ENCODE measurements around the gene TNFRSF9. TPM values are rescaled to one million over a fixed set of nuclear protein-coding genes. Genes with fewer than 3 reads are reported as not detected.
"Not testable (repeated sequence)": the region's sequence is repeated elsewhere in the genome, so short reads cannot be mapped to it uniquely, and the experiment has no call there.

TNFRSF9 gene
- total and polyA plus RNA-seq, 8 donors, result 0.11 to 4.3 (median 0.22) TPM

GRCh38 chr1:7967651-7968050 lies 27.0 kb upstream of the TNFRSF9 start:
- H3K36me3 ChIP-seq, result peaks cover 0 to 95% of the 10 kb centered on the region in 2 donors

DNA sequence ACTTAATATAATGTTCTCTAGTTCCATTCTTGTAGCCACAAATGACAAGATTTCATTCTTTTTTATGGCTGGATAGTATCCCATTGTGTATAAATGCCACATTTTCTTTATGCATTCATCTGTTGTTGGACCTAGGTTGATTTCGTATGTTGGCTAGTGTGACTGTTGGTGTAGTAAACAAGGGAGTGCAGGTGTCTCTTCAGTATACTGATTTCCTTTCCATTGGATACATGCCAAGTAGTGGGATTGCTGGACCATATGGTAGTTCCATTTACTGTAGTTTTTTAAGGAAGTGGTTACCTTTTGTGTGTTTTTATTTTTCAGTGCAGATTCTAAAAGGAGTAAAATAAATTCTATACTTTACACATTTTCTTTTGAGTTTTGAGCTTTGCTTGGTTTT lies 26.6 kb upstream of the TNFRSF9 start:
- Histone ChIP-seq H3K27me3 (no peaks in the 10 kb centered on the region), H3K4me3 (no peak overlapping the region), H3K4me1 (peaks cover 4 to 38% of the 10 kb centered on the region in 2 donors), H3K36me3 (peaks cover 0 to 91% of the 10 kb centered on the region in 2 donors), H3K27ac (no peak overlapping the region), H3K9me3 (no peaks in the 10 kb centered on the region)
- TF ChIP-seq, protein P1, sequence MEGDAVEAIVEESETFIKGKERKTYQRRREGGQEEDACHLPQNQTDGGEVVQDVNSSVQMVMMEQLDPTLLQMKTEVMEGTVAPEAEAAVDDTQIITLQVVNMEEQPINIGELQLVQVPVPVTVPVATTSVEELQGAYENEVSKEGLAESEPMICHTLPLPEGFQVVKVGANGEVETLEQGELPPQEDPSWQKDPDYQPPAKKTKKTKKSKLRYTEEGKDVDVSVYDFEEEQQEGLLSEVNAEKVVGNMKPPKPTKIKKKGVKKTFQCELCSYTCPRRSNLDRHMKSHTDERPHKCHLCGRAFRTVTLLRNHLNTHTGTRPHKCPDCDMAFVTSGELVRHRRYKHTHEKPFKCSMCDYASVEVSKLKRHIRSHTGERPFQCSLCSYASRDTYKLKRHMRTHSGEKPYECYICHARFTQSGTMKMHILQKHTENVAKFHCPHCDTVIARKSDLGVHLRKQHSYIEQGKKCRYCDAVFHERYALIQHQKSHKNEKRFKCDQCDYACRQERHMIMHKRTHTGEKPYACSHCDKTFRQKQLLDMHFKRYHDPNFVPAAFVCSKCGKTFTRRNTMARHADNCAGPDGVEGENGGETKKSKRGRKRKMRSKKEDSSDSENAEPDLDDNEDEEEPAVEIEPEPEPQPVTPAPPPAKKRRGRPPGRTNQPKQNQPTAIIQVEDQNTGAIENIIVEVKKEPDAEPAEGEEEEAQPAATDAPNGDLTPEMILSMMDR (IDR thresholded peaks at IDR 0.05), result no peak
- ATAC-seq, result no peak
- intact Hi-C loops (cut with DNase I), result no loop called here
- DNase-seq, result no peak

More at GRCh38 chr1:7967651-7968050, 27.0 kb upstream of the TNFRSF9 start:
- Histone ChIP-seq H3K9me3 (no peaks in the 10 kb centered on the region), H3K27ac (no peak overlapping the region), H3K27me3 (no peaks in the 10 kb centered on the region), H3K4me1 (peaks cover 0 to 33% of the 10 kb centered on the region in 2 donors), H3K4me3 (no peak overlapping the region)
- intact Hi-C loops (cut with DNase I), result no loop called here
- TF ChIP-seq, protein P1 (IDR thresholded peaks at IDR 0.05), result no peak
- ATAC-seq, result no peak
- no peak for DNase-seq

GRCh38 chr1:7964476-7964875 lies 23.8 kb upstream of the TNFRSF9 start:
- DNase-seq (no peak), ATAC-seq (no peak)
- intact Hi-C loops (cut with DNase I), result no loop called here
- peaks cover 10 to 53% of the 10 kb centered on the region in 2 donors for H3K4me1 ChIP-seq
- TF ChIP-seq, protein P1 (IDR thresholded peaks at IDR 0.05), result no peak
- no peaks in the 10 kb centered on the region for H3K27me3 ChIP-seq
- no peaks in the 10 kb centered on the region for H3K9me3 ChIP-seq
- no peak overlapping the region for H3K4me3 ChIP-seq
- H3K36me3 ChIP-seq, result peaks cover 0 to 64% of the 10 kb centered on the region in 2 donors
- H3K27ac ChIP-seq, result no peak overlapping the region

GRCh38 chr1:7963841-7964240 lies 23.2 kb upstream of the TNFRSF9 start:
- H3K9me3 ChIP-seq; H3K4me3 ChIP-seq; DNase-seq; ATAC-seq; H3K27ac ChIP-seq; intact Hi-C loops (cut with DNase I); H3K27me3 ChIP-seq: not testable (repeated sequence)
- Histone ChIP-seq H3K4me1 (peaks cover 10 to 53% of the 10 kb centered on the region in 2 donors), H3K36me3 (peaks cover 0 to 57% of the 10 kb centered on the region in 2 donors)

DNA sequence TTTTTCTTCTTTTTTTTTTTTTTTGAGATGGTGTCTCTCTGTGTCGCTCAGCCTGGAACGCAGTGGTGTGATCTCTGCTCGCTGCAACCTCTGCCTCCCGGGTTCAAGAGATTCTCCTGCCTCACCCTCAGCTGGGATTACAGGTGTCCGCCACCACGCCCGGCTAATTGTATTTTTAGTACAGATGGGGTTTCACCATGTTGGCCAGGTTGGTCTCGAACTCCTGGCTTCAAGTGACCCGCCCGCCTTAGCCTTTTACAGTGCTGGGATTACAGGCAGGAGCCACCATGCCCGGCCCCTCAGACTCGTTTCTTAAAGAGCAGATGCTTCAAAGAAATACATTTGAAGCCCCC lies 22.7 kb upstream of the TNFRSF9 start:
- peaks cover 0 to 52% of the 10 kb centered on the region in 2 donors for H3K36me3 ChIP-seq

GRCh38 chr1:7962636-7963377 lies 22.2 kb upstream of the TNFRSF9 start:
- intact Hi-C loops (cut with DNase I), result no loop called here
- peak overlapping the region in 1 of 2 donors; percentile 93 for H3K27ac ChIP-seq
- no peaks in the 10 kb centered on the region for H3K27me3 ChIP-seq
- TF ChIP-seq, protein P1 (IDR thresholded peaks at IDR 0.05), result no peak
- DNase-seq, result no peak
- H3K9me3 ChIP-seq, result no peaks in the 10 kb centered on the region
- peak overlapping the region in 1 of 2 donors; percentile 87 for H3K4me3 ChIP-seq
- peaks cover 10 to 53% of the 10 kb centered on the region in 2 donors for H3K4me1 ChIP-seq
- peaks cover 0 to 47% of the 10 kb centered on the region in 2 donors for H3K36me3 ChIP-seq
- no peak for ATAC-seq

More for the DNA sequence above, 22.7 kb upstream of the TNFRSF9 start:
- H3K9me3 ChIP-seq; H3K27ac ChIP-seq; H3K4me3 ChIP-seq; DNase-seq; ATAC-seq; H3K27me3 ChIP-seq; intact Hi-C loops (cut with DNase I): not testable (repeated sequence)
- peaks cover 10 to 53% of the 10 kb centered on the region in 2 donors for H3K4me1 ChIP-seq
